HG03097 (cell line): ENCODE results near the gene SLC41A1.
A peak's percentile ranks its signal among the peaks of the same experiment; 100 is the strongest.

Source experiments
- ATAC-seq: cut with Tn5 transposase; IDR thresholded peaks from one replicate; pipeline ENCODE4 v1.9.1; 2021; ENCODE audit not compliant: unreplicated experiment, low FRiP score

The SLC41A1 gene

DNA sequence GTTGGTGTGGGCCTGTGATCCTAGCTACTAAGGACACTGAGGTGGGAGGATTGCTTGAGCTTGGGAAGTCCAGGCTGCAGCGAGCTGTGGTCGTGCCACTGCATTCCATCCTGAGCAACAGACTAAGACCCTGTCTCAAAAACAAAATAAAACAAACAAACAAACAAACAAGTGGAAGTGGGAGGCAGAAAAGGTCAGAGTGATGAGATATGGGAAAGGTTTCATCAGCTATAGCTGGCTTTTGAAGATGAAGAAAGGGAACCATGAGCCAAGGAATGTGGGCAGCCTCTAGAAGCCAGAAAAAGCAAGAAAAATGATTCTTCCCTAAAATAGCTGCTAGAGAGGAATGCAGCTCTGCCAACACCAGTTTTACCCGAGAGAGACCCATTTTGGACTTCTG is 52.4 kb downstream of the SLC41A1 start:
- ATAC-seq = no peak

DNA sequence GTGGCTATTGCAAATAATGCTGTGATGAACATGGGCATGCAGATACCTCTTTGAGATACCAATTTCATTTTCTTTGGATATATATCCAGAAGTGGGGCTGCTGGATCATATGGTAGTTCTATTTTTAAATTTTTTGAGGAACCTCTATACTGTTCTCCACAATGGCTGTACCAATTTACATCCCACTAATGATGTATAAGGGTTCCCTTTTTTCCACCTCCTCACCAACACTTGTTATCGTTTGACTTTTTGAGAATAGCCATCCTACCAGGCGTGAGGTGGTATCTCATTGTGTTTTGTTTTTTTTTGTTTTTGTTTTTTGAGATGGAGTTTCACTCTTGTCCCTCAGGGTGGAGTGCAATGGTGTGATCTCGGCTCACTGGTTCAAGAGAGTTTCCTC is 56.4 kb downstream of the SLC41A1 start:
- no peak for ATAC-seq

DNA sequence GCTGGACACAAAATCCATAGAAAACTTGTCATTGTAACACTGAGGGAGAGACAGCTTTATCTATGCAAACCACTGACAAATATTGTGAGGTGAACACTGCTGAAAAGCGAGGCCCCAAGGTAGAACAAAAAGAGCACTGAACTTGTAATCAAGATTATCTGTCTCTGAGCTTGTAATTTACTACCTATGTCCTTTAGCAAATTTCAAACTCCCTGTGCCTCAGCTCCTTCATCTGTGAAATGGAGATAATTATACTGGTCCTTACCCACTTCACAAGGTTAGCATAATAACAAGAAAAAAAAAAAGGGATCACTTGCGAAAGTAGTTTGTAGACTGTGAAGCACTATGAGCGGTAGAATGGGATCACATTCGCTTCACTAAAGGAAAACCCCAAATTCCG is 58.1 kb downstream of the SLC41A1 start:
- no peak for ATAC-seq

DNA sequence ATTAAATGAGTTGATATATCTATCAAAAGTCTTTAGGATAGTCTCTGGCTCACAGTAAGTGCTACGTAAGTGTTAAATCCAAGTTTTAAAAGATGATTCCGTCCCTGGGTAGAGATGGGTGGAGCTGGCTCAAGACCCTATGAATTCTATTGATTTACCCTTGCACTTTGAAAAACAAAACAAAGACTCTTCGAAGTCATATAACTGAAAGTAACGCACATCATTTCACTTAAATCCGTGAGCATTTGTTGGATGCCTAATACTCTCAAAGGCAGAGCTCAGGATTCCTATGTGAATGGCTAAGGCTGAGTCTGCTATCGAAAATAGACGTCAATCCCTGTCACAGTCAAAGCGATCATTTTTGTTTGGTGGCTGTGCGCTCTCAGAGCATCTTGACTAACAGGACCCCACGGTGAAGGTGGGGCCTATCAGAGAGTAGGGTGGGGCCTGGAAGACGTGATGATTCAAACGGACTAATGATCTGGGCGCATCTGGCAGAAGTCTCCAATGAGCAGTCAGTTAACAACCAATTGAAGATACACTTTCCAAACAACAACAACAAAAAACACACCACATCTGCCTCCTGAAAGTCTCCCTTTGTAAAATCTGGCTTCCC is 61.9 kb downstream of the SLC41A1 start:
- ATAC-seq = no peak

DNA sequence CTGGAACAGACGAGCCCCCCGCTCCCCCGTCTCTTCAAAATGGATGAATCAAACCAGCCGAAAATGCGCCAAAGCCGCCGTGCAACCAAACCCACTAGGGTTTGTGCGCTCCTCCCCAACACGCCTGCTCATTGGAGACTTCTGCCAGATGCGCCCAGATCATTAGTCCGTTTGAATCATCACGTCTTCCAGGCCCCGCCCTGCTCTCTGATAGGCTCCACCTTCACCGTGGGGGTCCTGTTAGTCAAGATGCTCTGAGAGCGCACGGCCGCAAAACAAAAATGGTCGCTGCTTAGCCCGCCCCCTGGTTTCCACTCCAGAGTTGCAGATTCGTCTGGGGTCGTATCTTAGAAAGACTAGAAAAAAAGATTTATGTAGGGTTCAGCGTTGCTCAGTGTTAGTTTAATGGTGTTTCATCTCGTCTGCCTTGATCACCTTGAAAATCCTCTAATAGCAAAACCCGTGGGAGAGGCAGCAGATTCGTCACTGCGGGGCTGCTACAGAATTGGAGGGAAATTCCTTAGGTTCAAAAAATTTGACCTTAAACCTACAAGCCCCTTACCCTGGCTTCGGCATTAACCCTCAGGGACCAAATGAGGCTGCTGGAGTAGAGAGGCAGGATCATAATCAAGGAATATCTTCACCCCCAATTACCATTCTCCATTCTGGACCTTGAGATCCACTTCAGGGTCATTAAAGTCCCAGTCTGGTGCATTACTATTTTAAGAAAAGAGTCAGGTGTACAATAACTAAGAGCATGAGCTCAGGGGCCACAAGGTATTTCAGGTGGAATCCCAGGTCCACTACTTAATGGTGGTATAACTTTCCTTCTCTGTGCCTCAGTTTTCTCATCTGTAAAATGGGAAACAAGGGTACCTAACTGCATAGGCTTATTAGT is 62.6 kb downstream of the SLC41A1 start, which contains the start of gene NUCKS1:
NUCKS1 (minus strand) TSS at position 45 of the 898 bp plus-strand sequence. CDS start 209 bp downstream, outside the sequence.
- ATAC-seq = peak; percentile 75

DNA sequence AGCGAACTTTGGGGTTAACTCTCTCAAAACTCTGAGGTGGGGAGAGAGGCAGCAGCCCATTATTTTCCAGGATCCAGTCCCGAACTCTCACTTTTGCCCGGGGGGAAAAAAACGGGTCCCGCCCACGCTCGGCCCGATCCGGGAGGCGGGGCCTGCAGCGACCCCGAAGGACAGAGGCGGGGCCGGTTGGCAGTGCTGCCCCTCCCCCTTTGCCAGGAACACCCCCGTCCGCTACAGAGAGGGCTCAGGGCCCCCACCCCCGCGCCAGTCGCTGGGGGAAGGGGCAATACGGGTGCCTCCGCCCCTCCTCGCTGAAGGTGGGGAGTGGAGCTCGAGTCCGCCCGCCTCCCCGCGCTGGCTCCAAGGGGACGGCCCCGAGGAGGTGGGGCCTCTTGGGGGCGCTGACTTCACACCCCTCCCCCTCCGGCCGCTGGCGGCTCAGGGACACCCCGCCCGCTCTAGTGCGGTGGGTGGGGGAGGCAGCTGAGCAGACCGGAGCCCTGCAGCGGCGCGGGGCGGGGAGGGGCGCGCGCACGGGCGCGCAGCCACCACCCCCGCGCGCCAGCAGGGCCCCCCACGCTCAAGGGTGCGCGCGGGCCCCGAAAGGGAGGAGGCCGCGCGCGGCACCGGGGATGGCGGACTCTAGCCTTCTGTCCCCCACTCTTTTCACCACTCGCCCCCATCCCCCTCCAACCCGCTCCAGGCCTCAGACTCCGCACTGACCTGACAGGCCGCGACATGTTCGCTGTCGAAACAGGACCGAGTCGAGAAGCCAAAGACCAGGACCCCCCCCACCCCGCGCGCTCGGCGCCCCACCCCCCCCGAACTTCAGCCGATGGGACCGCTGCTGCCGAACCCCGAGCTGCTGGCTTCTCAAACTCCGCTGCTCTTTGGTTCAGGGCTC is 63.5 kb downstream of the SLC41A1 start:
- ATAC-seq = peak; percentile 79

DNA sequence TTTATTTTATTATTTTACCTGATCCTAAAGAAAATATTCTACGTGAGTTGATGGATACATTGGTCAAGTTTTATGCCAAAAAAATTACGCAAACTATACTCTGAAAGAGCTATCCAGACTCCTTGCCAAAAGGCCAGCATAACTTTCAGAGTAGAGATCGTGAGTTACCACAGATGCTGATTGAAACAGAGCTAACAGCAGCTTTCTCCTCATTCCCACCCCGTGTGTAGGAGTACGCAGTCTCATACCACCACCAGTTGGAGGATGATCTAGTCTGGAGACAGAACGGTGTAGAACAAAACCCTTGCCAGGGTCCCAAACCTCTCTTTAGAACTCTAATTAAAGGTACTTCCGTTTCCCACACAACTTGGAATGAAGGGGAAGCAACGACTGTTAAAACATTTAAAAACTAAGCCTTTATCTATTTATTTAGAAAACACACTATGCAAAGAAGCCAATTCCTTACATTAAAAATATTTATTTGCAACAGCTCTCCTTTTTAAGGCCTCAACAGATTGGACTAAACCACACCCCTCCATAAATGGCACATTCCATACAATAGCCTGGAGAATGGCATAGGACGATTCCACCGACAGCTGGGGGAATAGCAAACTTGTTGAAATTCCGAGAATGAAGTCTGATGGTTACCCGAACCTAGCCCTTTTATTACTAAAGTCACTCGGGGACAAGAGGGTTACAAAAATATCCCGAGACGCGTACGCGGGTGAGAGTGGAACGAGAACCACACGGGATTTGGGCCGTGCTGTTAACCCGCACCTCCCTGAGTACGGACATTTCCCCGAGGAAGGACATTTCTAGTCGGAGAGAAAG is 64.4 kb downstream of the SLC41A1 start:
- ATAC-seq = peak; percentile 13

DNA sequence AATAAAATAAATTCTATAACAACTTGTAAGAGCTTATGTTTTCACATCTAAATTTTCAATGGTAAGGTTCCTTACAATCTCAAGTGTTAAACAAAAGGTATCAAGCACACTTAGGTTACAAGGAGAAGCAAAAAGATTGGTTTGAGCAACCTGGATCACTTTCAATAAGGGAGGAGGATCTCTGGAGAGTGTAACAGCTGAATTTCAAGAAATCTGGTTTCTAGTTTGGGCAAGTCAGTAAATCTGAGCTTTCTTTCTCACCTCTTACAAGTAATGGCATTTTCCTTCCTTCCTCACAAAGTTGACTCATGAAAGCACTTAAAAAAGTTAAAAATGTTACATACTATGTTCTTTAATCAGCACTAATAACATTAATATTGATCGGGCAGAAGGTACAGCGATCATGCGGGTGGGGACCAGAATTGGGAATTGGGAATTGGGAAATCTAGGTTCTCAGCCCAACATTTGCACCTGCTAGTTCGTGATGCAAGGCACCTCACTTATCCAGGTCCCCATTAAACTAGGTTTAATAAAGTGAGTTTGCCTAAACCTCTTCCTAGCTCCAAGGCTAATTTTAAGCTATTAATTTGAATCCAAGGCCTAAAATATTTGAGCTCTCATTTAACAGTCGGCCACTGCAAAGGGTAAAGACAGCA is 66.1 kb downstream of the SLC41A1 start:
- ATAC-seq = no peak

DNA sequence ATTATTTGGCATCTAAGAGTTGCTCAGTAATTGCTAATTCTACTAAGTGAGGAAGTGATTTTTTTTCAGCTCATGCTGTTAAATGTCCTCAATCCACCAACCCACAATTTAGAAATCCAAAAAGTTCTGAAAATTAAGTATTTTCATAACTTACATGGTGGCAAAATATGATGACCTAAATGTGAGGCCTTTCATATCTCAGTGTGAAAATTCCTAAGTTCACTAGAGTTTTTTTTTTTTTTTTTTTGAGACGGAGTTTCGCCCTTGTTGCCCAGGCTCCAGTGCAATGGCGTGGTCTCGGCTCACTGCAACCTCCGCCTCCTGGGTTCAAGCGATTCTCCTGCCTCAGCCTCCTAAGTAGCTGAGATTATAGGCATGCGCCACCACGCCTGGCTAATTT is 68.6 kb downstream of the SLC41A1 start:
- no peak for ATAC-seq

DNA sequence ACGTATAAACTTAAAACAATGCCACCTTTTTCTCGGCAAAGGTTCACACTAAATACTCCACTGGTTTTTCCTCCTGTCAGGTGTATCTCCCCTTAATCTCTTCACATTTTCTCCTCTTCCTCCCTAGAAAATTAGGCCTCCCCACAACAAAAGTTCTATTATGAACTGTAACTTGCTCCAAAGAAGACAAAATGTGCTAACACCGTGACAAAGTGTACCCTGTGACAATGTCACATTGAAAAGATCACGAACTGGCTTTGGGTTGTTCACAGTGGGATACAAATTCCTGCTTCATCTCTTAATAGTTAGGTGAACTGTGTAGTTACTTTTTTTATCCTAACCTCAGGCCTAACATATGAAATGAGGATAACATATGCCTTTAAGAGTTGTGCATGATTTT is 69.0 kb downstream of the SLC41A1 start:
- no peak for ATAC-seq

DNA sequence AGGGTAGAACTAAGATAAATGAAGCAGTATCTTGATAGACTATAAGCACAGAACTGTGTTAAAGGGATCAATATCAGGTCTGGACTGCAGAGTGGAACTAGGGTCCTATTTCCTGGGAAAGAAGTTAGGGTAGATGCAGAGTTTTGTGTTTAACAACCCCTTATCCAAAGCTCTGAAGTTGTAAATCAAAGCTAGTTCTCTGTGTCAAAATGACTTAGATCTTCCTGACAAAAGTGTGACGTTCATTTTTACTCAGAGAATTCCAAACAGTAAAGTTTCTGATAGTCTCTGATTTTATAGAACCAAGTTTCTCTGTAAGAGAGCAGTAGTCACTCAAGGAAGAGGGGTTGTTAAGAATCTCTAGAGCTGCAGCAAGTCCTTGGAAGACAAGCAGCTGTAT is 71.3 kb downstream of the SLC41A1 start:
- ATAC-seq = no peak

DNA sequence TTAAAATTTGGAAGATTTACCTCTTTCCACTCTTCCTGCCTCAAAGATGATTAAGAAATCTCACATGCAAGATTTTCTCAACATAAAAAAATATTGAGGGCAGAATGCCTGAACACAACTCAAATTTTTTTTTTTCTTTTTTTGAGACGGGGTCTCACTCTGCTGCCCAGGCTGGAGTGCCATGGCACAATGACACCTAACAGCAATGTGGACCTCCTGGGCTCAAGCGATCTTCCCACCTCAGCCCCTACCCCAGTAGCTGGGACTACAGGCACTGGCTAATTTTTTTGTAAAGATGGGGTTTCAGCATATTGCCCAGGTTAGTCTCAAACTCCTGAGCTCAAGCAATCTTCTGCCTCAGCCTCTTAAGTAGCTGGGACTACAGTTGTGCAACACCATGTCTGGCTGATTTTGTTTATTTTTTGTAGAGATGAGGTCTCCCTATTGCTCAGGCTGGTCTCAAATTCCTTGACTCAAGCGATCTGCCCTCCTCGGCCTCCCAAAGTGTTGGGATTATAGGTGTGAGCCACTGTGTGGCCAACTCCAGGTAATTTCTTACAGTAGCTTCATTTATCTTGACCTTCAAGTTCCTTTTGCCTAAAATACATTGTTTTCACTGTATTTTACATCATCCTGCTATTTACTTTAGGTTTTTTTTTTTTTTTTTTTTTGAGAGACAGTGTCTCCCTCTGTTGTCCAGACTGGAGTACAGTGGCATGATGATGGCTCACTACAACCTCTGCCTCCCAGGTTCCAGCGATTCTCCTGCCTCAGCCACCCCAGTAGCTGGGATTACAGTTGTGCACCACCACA is 73.4 kb downstream of the SLC41A1 start:
- no peak for ATAC-seq
